Heart left ventricle (tissue), 16 donors: ENCODE data around the gene AGTRAP. TPM values are rescaled to one million over a fixed set of nuclear protein-coding genes. Genes with fewer than 3 reads are reported as not detected.

ENCODE experiments used
- ATAC-seq, 4 donors: fragments of 200-7000 bp; cut with Tn5 transposase; one replicate each; pipeline ENCODE4 v1.9.1; 2020 to 2022; ENCODE audit warnings: moderate library complexity in 4 of 4, mild to moderate bottlenecking in 3 of 4, moderate number of reproducible peaks in 1 of 4
- DNase-seq, 5 donors: peaks; one replicate each; pipeline ENCODE4 v3.0.0-alpha.2; 2020
- H3K27ac ChIP-seq, 12 donors: fragments of 200-600 bp; sonication (generic) in 4 of 12; one replicate each; pipeline versions ENCODE4 v1.5.0 to v1.8.0; 2016 to 2022; ENCODE audit warnings: mild to moderate bottlenecking in 2 of 12
- H3K27me3 ChIP-seq, 9 donors: fragments of 200-600 bp; sonication (generic) in 2 of 9; one replicate each; pipeline versions ENCODE4 v1.5.1 to v1.8.0; 2016 to 2022; ENCODE audit warnings: mild to moderate bottlenecking in 3 of 9
- H3K36me3 ChIP-seq, 9 donors: fragments of 200-600 bp; sonication (generic) in 2 of 9; one replicate each; pipeline versions ENCODE4 v1.5.0 to v1.8.0; 2018 to 2022; ENCODE audit warnings: mild to moderate bottlenecking in 2 of 9
- H3K4me1 ChIP-seq, 12 donors: fragments of 200-600 bp; sonication (generic) in 4 of 12; one replicate each; pipeline versions ENCODE4 v1.5.0 to v1.8.0; 2016 to 2022; ENCODE audit warnings: mild to moderate bottlenecking in 3 of 12
- H3K4me3 ChIP-seq, 12 donors: fragments of 200-600 bp; sonication (generic) in 4 of 12; one replicate each; pipeline versions ENCODE4 v1.5.0 to v1.8.0; 2017 to 2022; ENCODE audit warnings: mild to moderate bottlenecking in 9 of 12, moderate library complexity in 4 of 12
- H3K9me3 ChIP-seq, 12 donors: fragments of 200-600 bp; sonication (generic) in 4 of 12; one replicate each; pipeline versions ENCODE4 v1.5.0 to v1.8.0; 2016 to 2022; ENCODE audit warnings: mild to moderate bottlenecking in 1 of 12
- POLR2A ChIP-seq, 2 donors: fragments of 450-650 bp; IDR thresholded peaks; one replicate each; pipeline ENCODE4 v1.6.1; 2017; ENCODE audit warnings: antibody characterized with exemption in 2 of 2, mild to moderate bottlenecking in 2 of 2, moderate library complexity in 2 of 2
- WGBS, 4 donors: extraction: QIAGEN DNeasy Blood & Tissue Kit in 2 of 4; methylation state at CpG; one replicate each; pipeline versions ENCODE4 v1.1.5 to v1.1.7; 2013 to 2018; 5-methylcytosine and 5-hydroxymethylcytosine counted together
- intact Hi-C, 10 donors: fragments of 100-400 bp; cut with DNase I; formaldehyde crosslinking; loops; one replicate each; pipeline versions ENCODE4 v1.11.1 to v1.14.2; 2022
- polyA plus RNA-seq, 2 donors: library from polyadenylated mRNA; stranded (reverse); fragments of 200-250 nt; gene quantifications; one replicate each; pipeline ENCODE4 v1.2.3, GENCODE V29; 2013
- total RNA-seq, 9 donors: library from RNA; depleted of rRNA in 2 of 9; stranded (reverse); fragments of >200 nt in 2 of 9; fragmentation: NEBNext Ultra II Directional in 3 of 9; extraction: Animal tissue kit (Norgen Biotek cat#: 25700) in 3 of 9; gene quantifications; one replicate each; pipeline versions ENCODE4 v1.1.0 to v1.2.4, GENCODE V29; 2016 to 2023
- TF ChIP-seq, protein P1 (sequence below), 12 donors: fragments of 200-600 bp; sonication (generic) in 4 of 12; IDR thresholded peaks; one replicate each; pipeline versions ENCODE4 v1.5.0 to v1.8.0; 2018 to 2022; ENCODE audit warnings: antibody characterized with exemption in 12 of 12, mild to moderate bottlenecking in 5 of 12
- donor health status: ischemic (EF 13 %, LVEDD 7.1; RV severe dilation, severe dysfunction).
- donor health status: healthy with polysubstance abuse.
- donor health status: DM: no; HTN: yes; CAD: no.
- donor health status: DM: no; HTN: no; CAD: no.
- donor health status: ischemic (EF 25% LVEDD 6.9; RV normal size, moderate dysfunction).
- donor health status: ischemic (EF 25% LVEDD 5.7; RV mildly dilated, moderate dysfunction).
- donor health status: healthy.
- donor health status: DM: yes; HTN: yes; CAD: no.
- donor health status: ischemic (EF 35%, LVEDD 5.7; RV mildly dilated, moderate dysfunction).
- donor health status: nonischemic (EF 11% LVEDD 7.7; RV severe dilation, severe dysfunction).
- donor health status: DM: yes; HTN: yes; CAD: no.
- donor health status: PGD.
- donor health status: ischemic (EF 29% LVEDD 5.4; RV normal size, mild dysfunction).
- donor health status: nonischemic (EF 23%, LVEDD 6.1; RV moderate dilation, normal function).

The AGTRAP gene
- total and polyA plus RNA-seq, 11 donors, result 11.8 to 134 (median 24.5) TPM

DNA sequence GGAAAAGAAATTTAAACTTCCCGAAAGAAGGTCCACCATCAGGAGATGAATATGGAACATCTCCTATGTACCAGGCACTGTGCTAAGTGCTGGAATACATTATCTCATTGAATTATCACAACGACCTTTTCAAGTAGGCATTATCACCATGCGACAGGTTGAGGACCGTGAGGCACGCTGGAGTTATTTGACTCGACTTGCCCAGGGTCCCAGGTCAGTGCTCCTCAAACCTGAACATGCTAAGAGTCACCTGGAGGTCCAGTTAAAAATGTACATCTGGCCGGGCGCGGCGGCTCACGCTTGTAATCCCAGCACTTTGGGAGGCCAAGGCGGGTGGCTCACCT lies 15.9 kb upstream of the AGTRAP start:
- no peak for ATAC-seq
- WGBS, 4 donors, result 72 to 77% (median 74%) methylated on average over 12 of the region's 12 CpGs
- Histone ChIP-seq H3K27me3 (peaks cover 0 to 7% (median 0%) of the 10 kb centered on the region in 9 donors), H3K36me3 (no peaks in the 10 kb centered on the region), H3K4me3 (peak overlapping the region in 5 of 12 donors; percentile 42 to 59 (median 50)), H3K9me3 (no peaks in the 10 kb centered on the region), H3K4me1 (peaks cover 0 to 17% (median 9%) of the 10 kb centered on the region in 12 donors), H3K27ac (no peak overlapping the region)
- intact Hi-C loops, result loop anchor here in 4 of 10 donors (1.0 to 10.0 kb wide), 4 partner anchors 56 to 675 kb away; partner anchors contain the start of genes FBXO6 (in 3 of the 4) and MASP2 (in 1 of the 4)
- TF ChIP-seq POLR2A (IDR thresholded peaks at IDR 0.05), result no peak
- TF ChIP-seq, protein P1, sequence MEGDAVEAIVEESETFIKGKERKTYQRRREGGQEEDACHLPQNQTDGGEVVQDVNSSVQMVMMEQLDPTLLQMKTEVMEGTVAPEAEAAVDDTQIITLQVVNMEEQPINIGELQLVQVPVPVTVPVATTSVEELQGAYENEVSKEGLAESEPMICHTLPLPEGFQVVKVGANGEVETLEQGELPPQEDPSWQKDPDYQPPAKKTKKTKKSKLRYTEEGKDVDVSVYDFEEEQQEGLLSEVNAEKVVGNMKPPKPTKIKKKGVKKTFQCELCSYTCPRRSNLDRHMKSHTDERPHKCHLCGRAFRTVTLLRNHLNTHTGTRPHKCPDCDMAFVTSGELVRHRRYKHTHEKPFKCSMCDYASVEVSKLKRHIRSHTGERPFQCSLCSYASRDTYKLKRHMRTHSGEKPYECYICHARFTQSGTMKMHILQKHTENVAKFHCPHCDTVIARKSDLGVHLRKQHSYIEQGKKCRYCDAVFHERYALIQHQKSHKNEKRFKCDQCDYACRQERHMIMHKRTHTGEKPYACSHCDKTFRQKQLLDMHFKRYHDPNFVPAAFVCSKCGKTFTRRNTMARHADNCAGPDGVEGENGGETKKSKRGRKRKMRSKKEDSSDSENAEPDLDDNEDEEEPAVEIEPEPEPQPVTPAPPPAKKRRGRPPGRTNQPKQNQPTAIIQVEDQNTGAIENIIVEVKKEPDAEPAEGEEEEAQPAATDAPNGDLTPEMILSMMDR (IDR thresholded peaks at IDR 0.05), result peak in 2 of 12 donors; percentile 5 to 27
- DNase-seq, result no peak

DNA sequence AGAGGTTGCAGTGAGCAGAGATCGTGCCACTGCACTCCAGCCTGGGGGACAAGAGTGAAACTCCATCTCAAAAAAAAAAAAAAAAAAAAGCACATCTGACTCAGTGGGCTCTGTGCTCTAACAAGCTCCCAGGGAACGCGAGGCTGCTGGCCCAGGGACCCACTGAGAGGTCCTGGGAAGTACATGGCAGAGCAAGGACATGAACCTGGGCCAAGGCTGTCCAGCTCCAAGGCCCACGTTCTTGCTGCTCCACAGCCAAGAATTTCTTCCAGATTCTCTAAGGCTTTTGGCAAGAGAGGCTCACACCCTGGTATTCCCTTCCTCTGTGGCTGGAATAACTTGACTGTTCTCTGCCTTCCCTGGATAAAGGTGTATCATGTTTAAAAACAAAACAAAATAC lies 15.4 kb upstream of the AGTRAP start:
- no peak for DNase-seq
- no peaks in the 10 kb centered on the region for H3K9me3 ChIP-seq
- H3K4me1 ChIP-seq, result peaks cover 0 to 22% (median 9%) of the 10 kb centered on the region in 12 donors
- H3K27ac ChIP-seq, result no peak overlapping the region
- 57 to 75% (median 70%) methylated on average over 4 of the region's 4 CpGs for WGBS, 4 donors
- H3K4me3 ChIP-seq, result no peak overlapping the region
- H3K27me3 ChIP-seq, result peaks cover 0 to 7% (median 0%) of the 10 kb centered on the region in 9 donors
- TF ChIP-seq, protein P1 (IDR thresholded peaks at IDR 0.05), result no peak
- H3K36me3 ChIP-seq, result no peaks in the 10 kb centered on the region
- intact Hi-C loops, result loop anchor here in 4 of 10 donors (1.0 to 10.0 kb wide), 4 partner anchors 56 to 676 kb away; partner anchors contain the start of genes FBXO6 (in 3 of the 4) and MASP2 (in 1 of the 4)
- no peak for ATAC-seq

DNA sequence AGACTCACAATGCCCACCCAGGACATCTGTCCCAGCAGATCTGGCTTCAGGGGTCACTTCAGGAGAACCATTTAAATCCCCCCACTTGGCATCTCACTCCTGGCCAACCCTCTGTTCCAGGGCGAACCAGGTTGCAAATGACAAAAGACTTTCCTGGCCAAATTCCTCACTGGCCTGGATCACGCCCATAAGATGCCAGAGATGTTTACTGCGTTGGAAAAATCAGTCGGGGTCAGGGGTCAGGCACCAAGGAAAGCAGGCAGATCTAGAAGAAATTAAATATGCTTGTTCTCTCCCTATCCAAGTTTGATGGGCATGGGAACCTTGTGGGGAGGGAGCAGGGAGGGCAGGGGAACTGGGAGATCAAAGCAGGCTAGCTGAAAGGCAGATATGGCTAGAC lies 14.6 kb upstream of the AGTRAP start:
- no peak for DNase-seq
- WGBS, 4 donors, result 50 to 80% (median 75%) methylated on average over 4 of the region's 4 CpGs
- H3K4me3 ChIP-seq, result no peak overlapping the region
- H3K27ac ChIP-seq, result no peak overlapping the region
- intact Hi-C loops, result loop anchor here in 3 of 10 donors (5.0 to 10.0 kb wide), 3 partner anchors 59 to 677 kb away; partner anchors contain the start of genes FBXO6 (in 2 of the 3) and MASP2 (in 1 of the 3)
- H3K36me3 ChIP-seq, result no peaks in the 10 kb centered on the region
- ATAC-seq, result no peak
- peaks cover 0 to 27% (median 9%) of the 10 kb centered on the region in 12 donors for H3K4me1 ChIP-seq
- H3K9me3 ChIP-seq, result no peaks in the 10 kb centered on the region
- peaks cover 0 to 7% (median 0%) of the 10 kb centered on the region in 9 donors for H3K27me3 ChIP-seq
- TF ChIP-seq, protein P1 (IDR thresholded peaks at IDR 0.05), result no peak
- no peak for TF ChIP-seq POLR2A (IDR thresholded peaks at IDR 0.05)

DNA sequence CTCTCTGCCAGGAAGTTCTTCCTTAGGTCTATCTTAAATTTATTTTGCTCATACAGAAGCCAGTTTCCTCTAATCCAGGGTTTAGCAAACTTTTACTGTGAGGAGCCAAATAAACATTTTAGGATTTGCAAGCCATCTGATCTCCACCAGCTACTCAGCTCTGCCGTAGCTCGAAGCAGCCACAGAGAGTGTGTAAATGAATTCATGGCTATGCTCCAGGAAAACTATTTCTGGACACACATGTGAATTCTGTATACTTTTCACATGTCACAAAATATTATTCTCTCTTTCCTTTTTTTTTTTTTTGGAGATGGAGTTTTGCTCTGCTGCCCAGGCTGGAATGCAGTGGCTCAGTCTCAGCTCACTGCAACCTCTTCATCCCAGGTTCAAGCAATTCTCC lies 13.4 kb upstream of the AGTRAP start:
- Histone ChIP-seq H3K27me3 (no peaks in the 10 kb centered on the region), H3K36me3 (no peaks in the 10 kb centered on the region), H3K4me1 (peaks cover 0 to 36% (median 9%) of the 10 kb centered on the region in 12 donors), H3K9me3 (no peaks in the 10 kb centered on the region), H3K27ac (no peak overlapping the region), H3K4me3 (no peak overlapping the region)
- intact Hi-C loops, result loop anchor here in 3 of 10 donors (5.0 to 10.0 kb wide), 3 partner anchors 60 to 678 kb away; partner anchors contain the start of genes FBXO6 (in 2 of the 3) and MASP2 (in 1 of the 3)
- 23 to 37% (median 26%) methylated on average over 2 of the region's 2 CpGs for WGBS, 4 donors
- ATAC-seq, result no peak
- no peak for TF ChIP-seq POLR2A (IDR thresholded peaks at IDR 0.05)
- TF ChIP-seq, protein P1 (IDR thresholded peaks at IDR 0.05), result no peak
- DNase-seq, result no peak
